ENCODE data around the gene BNC2.
"Not testable (repeated sequence)": the region's sequence is repeated elsewhere in the genome, so short reads cannot be mapped to it uniquely, and the experiment has no call there.

Gene BNC2

DNA sequence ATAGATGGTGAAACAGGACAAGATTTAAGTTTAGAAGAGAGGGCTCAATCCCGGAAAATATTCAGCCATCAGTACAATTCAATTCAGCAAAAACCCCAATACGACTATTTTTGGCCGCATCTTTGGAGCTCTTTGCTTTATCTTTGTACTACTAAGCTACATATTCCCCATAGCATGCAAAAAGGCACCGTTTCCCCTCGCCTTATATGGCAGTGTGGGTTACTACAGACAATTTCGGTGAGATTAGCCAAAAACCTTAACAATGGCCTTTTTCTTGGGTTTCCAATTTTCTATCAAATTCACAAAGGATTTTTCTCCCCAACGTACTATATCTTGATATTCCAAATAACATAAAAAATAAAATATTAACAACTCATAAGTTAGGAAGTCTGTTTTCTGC is 382.6 kb downstream of the BNC2 start:
- no peak for DNase-seq (ENCODE audit: extremely low spot score)
- TF ChIP-seq FOXK2 (IDR thresholded peaks at IDR 0.05) (no peak), CTBP1 (IDR thresholded peaks at IDR 0.05; ENCODE audit: borderline replicate concordance) (no peak), TARDBP (IDR thresholded peaks at IDR 0.05) (no peak), L3MBTL2 (conservative IDR thresholded peaks at IDR 0.05) (no peak), ZNF384 (IDR thresholded peaks at IDR 0.05) (no peak), FOXA1 (IDR thresholded peaks at IDR 0.05) (no peak), NFRKB (IDR thresholded peaks at IDR 0.05) (no peak), SUZ12 (IDR thresholded peaks at IDR 0.05) (no peak), LEF1 (IDR thresholded peaks at IDR 0.05; ENCODE audit: borderline replicate concordance) (no peak), HDGF (IDR thresholded peaks at IDR 0.05; ENCODE audit: borderline replicate concordance) (no peak), ARNT (IDR thresholded peaks at IDR 0.05) (no peak), BHLHE40 (IDR thresholded peaks at IDR 0.05; ENCODE audit: borderline replicate concordance) (no peak), FOXM1 (IDR thresholded peaks at IDR 0.05; ENCODE audit: borderline replicate concordance) (no peak)
- TF ChIP-seq, protein P1, sequence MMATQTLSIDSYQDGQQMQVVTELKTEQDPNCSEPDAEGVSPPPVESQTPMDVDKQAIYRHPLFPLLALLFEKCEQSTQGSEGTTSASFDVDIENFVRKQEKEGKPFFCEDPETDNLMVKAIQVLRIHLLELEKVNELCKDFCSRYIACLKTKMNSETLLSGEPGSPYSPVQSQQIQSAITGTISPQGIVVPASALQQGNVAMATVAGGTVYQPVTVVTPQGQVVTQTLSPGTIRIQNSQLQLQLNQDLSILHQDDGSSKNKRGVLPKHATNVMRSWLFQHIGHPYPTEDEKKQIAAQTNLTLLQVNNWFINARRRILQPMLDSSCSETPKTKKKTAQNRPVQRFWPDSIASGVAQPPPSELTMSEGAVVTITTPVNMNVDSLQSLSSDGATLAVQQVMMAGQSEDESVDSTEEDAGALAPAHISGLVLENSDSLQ (IDR thresholded peaks at IDR 0.05), result no peak
- ChIA-PET POLR2A (no interaction called here), CTCF (no interaction called here)

DNA sequence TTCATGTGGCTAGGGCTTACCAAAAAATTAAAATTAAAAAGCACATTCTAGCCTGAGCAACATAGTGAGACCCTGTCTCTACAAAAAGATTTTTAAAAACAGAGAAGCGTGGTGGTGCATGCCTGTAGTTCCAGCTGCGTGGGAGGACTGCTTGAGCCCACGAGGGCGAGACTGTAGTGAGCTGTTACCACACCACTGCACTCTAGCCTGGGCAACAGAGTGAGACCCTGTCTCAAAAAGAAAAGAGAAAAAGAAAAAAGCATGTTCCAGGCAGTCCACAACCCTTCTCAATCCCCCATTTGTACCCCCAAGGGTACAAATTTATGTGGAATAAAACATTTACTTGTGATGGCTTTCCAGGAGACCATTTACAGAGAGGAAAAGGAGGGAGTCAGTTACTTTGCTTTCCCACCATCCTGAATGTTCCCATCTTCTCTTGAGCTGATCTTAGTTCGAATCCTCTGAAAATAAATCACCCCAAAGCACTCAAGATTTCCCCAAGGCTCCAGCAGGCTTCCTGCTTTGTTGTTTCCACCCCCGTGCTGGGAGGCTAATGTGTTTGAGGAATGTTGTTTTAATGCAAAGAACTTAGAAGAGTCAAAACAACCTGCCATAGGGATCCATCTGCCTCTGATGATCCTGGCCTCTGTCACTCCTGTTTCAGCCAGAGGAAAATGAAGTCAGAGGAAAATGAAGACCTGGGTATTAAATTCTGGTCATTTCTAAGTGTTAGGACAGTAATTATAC is 384.7 kb downstream of the BNC2 start:
- no peak for DNase-seq (ENCODE audit: extremely low spot score)
- no peak for TF ChIP-seq TARDBP (IDR thresholded peaks at IDR 0.05)
- TF ChIP-seq L3MBTL2 (conservative IDR thresholded peaks at IDR 0.05), result no peak
- no peak for TF ChIP-seq ZNF384 (IDR thresholded peaks at IDR 0.05)
- TF ChIP-seq LEF1 (IDR thresholded peaks at IDR 0.05; ENCODE audit: borderline replicate concordance), result no peak
- no peak for TF ChIP-seq ELF4 (IDR thresholded peaks at IDR 0.05)
- no peak for TF ChIP-seq FOXK2 (IDR thresholded peaks at IDR 0.05)
- TF ChIP-seq NFRKB (IDR thresholded peaks at IDR 0.05), result no peak
- TF ChIP-seq, protein P1 (IDR thresholded peaks at IDR 0.05), result no peak
- TF ChIP-seq CTBP1 (IDR thresholded peaks at IDR 0.05; ENCODE audit: borderline replicate concordance), result no peak
- TF ChIP-seq FOXM1 (IDR thresholded peaks at IDR 0.05; ENCODE audit: borderline replicate concordance), result no peak
- no peak for TF ChIP-seq ARNT (IDR thresholded peaks at IDR 0.05)
- POLR2A ChIA-PET, result no interaction called here
- CTCF ChIA-PET, result no interaction called here

DNA sequence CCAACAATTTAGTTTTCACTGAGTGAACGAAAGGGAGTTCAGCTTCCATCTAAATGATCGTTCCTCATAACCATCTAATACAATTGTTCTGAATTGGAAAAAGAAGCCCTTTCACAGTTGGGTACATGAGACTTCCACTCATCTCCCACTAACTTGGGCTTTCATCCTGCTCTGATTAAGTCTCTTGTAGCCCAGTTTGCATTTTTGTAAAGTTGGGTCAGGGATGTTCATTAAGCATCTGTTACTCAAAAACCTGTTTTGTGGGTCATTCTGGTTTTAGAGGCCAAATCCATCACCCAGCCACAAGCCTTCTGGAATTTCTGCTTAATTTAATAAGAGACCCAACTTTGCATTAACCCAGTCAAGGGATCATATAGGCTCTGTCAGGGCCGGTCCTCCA is 385.3 kb downstream of the BNC2 start:
- ChIA-PET CTCF (no interaction called here), POLR2A (no interaction called here)
- DNase-seq (ENCODE audit: extremely low spot score), result no peak
- TF ChIP-seq SUZ12 (IDR thresholded peaks at IDR 0.05) (no peak), NFRKB (IDR thresholded peaks at IDR 0.05) (no peak), LEF1 (IDR thresholded peaks at IDR 0.05; ENCODE audit: borderline replicate concordance) (no peak), HDGF (IDR thresholded peaks at IDR 0.05; ENCODE audit: borderline replicate concordance) (no peak), ELF4 (IDR thresholded peaks at IDR 0.05) (no peak), L3MBTL2 (conservative IDR thresholded peaks at IDR 0.05) (no peak), BHLHE40 (IDR thresholded peaks at IDR 0.05; ENCODE audit: borderline replicate concordance) (no peak), FOXM1 (IDR thresholded peaks at IDR 0.05; ENCODE audit: borderline replicate concordance) (no peak), FOXK2 (IDR thresholded peaks at IDR 0.05) (no peak), FOXA1 (IDR thresholded peaks at IDR 0.05) (no peak), ARNT (IDR thresholded peaks at IDR 0.05) (no peak), TARDBP (IDR thresholded peaks at IDR 0.05) (no peak), CTBP1 (IDR thresholded peaks at IDR 0.05; ENCODE audit: borderline replicate concordance) (no peak), SP1 (IDR thresholded peaks at IDR 0.05) (no peak), ZNF384 (IDR thresholded peaks at IDR 0.05) (no peak)
- TF ChIP-seq, protein P1 (IDR thresholded peaks at IDR 0.05), result no peak

DNA sequence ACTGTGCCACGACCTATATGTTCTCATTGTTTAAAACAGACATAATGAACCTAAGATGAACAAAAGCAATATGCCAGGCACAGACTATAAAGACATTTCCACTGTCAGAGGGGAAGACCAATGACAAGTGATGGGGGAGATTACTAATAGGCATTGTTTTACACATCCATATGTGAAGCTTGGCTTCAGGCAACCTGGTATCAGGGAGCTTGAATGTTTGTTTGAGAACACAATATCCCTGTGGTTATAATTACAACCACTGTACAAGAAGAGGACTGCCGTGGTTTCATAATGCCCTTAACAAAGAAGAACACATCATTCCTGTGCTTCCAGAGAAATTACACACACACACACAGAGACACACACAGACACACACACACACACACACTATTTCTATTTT is 385.7 kb downstream of the BNC2 start:
- ChIA-PET POLR2A (no interaction called here), CTCF (no interaction called here)
- no peak for DNase-seq (ENCODE audit: extremely low spot score)
- TF ChIP-seq ELF4 (IDR thresholded peaks at IDR 0.05) (no peak), SUZ12 (IDR thresholded peaks at IDR 0.05) (no peak), LEF1 (IDR thresholded peaks at IDR 0.05; ENCODE audit: borderline replicate concordance) (no peak), HDGF (IDR thresholded peaks at IDR 0.05; ENCODE audit: borderline replicate concordance) (no peak)
- TF ChIP-seq, protein P1 (IDR thresholded peaks at IDR 0.05), result no peak

DNA sequence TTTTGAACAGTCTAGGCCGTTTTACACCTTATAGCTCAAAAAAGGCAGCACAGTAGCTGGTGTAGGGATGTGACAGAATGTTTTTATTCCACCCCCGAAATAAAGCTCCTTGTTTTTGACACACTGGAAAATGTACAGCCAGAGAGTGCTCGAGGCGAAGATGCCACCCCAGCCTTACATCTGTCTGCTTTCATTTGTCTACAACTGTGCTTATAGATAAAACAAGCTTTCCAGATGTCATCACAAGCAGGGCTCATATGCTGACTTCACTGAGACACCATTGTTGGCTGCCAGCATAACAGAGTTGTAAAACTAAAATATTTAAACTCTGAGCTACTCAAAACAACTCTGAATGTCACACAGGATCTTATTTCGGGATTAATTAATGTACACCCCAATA is 386.3 kb downstream of the BNC2 start:
- CTCF ChIA-PET, result no interaction called here
- no peak for DNase-seq (ENCODE audit: extremely low spot score)
- TF ChIP-seq HDGF (IDR thresholded peaks at IDR 0.05; ENCODE audit: borderline replicate concordance) (no peak), LEF1 (IDR thresholded peaks at IDR 0.05; ENCODE audit: borderline replicate concordance) (no peak), ARNT (IDR thresholded peaks at IDR 0.05) (no peak), SUZ12 (IDR thresholded peaks at IDR 0.05) (no peak), ELF4 (IDR thresholded peaks at IDR 0.05) (no peak), L3MBTL2 (conservative IDR thresholded peaks at IDR 0.05) (no peak), FOXK2 (IDR thresholded peaks at IDR 0.05) (no peak), CTBP1 (IDR thresholded peaks at IDR 0.05; ENCODE audit: borderline replicate concordance) (no peak)
- POLR2A ChIA-PET, result no interaction called here

DNA sequence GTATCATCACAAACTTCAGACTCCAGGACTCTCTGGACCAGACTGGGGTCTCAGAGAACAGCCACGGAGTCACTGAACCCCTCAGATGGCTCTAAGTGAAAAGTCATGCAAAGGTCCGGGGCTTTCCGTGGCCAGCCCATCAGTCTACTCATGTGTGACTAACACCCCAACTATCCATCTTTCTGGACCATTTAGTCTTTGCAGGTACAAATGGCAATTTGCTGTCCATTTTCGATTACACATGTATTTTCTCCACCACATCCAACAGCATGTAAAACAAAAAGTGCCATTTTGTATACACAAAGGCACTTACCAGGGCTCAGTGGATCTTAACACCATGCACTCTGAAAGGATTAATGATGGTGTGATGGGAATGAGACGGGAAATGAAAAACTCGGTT is 387.7 kb downstream of the BNC2 start:
- no peak for DNase-seq (ENCODE audit: extremely low spot score)
- TF ChIP-seq HDGF (IDR thresholded peaks at IDR 0.05; ENCODE audit: borderline replicate concordance) (no peak), FOXA1 (IDR thresholded peaks at IDR 0.05) (no peak), CTBP1 (IDR thresholded peaks at IDR 0.05; ENCODE audit: borderline replicate concordance) (no peak), SUZ12 (IDR thresholded peaks at IDR 0.05) (no peak), ELF4 (IDR thresholded peaks at IDR 0.05) (no peak), NFRKB (IDR thresholded peaks at IDR 0.05) (no peak), L3MBTL2 (conservative IDR thresholded peaks at IDR 0.05) (no peak), FOXM1 (IDR thresholded peaks at IDR 0.05; ENCODE audit: borderline replicate concordance) (no peak), BHLHE40 (IDR thresholded peaks at IDR 0.05; ENCODE audit: borderline replicate concordance) (no peak), FOXK2 (IDR thresholded peaks at IDR 0.05) (no peak), ZNF384 (IDR thresholded peaks at IDR 0.05) (no peak), TARDBP (IDR thresholded peaks at IDR 0.05) (no peak), SP1 (IDR thresholded peaks at IDR 0.05) (no peak), ARNT (IDR thresholded peaks at IDR 0.05) (no peak), LEF1 (IDR thresholded peaks at IDR 0.05; ENCODE audit: borderline replicate concordance) (no peak)
- TF ChIP-seq, protein P1 (IDR thresholded peaks at IDR 0.05), result no peak
- ChIA-PET POLR2A (no interaction called here), CTCF (no interaction called here)

DNA sequence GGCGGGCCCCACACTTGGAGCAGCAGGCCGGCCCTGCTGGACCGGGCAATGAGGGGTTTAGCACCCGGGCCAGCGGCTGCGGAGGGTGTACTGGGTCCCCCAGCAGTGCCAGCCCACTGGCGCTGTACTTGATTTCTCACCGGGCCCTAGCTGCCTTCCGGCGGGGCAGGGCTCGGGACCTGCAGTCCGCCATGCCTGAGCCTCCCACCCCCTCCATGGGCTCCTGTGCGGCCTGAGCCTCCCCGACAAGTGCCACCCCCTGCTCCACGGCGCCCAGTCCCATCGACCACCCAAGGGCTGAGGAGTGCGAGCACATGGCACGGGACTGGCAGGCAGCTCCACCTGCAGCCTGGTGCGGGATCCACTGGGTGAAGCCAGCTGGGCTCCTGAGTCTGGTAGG is 389.9 kb downstream of the BNC2 start:
- CTCF ChIA-PET; DNase-seq (ENCODE audit: extremely low spot score); POLR2A ChIA-PET: not testable (repeated sequence)
